ENCODE measurements around the gene CMTM8. TPM values are rescaled to one million over a fixed set of nuclear protein-coding genes. Genes with fewer than 3 reads are reported as not detected.
"Not testable (repeated sequence)": the region's sequence is repeated elsewhere in the genome, so short reads cannot be mapped to it uniquely, and the experiment has no call there.

Gene CMTM8, protein sequence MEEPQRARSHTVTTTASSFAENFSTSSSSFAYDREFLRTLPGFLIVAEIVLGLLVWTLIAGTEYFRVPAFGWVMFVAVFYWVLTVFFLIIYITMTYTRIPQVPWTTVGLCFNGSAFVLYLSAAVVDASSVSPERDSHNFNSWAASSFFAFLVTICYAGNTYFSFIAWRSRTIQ
- total RNA-seq = not detected in 2 replicates

DNA sequence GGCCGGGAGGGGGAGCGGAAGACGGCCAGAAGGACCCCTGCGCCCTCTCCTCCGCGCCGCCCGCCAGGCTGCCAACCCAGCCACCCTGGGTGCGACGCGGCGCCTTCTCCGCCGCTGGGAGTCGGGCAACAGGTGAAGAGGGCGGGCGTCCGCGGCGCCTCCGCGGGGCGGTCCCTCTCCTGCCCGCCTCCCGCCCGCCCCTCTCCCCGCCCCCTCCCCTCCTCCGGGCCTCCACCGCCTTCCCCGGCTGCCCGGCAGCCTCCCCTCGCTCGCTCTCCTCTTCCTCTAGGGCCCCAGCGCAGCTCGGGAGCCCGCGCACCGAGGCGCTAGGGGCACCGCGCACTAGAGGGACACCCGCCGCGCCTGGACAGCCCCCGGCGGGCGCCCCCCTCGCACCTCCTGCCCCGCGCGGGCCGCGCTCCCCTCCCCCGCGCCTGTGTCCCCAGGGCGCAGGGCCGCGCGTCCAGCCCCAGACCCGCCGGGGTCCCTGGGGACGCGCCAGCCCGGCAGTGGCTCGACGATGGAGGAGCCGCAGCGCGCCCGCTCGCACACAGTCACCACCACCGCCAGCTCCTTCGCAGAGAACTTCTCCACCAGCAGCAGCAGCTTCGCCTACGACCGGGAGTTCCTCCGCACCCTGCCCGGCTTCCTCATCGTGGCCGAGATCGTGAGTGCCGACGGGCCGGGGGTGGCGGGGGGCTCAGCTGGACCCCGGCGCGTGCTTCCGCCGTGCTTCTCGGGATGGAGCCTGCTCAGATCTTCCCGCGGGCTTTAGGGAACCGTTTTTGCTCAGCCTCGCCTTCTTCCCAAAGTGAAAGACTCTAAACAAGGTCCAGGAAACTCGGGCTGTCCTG lies at the start of gene CMTM8:
Gene CMTM8 (plus strand): TSS at position 228 of the 854 bp plus-strand sequence. CDS start 293 bp downstream, at position 521.
- DNase-seq (ENCODE audit: low read depth) = peak; percentile 20
- TF ChIP-seq CTCF (IDR thresholded peaks at IDR 0.05; ENCODE audit: insufficient read depth, low read depth, low read length) = no peak
- H3K4me3 ChIP-seq (ENCODE audit: low read depth, low read length) = peak within 1 kb of the TSS; percentile 63

DNA sequence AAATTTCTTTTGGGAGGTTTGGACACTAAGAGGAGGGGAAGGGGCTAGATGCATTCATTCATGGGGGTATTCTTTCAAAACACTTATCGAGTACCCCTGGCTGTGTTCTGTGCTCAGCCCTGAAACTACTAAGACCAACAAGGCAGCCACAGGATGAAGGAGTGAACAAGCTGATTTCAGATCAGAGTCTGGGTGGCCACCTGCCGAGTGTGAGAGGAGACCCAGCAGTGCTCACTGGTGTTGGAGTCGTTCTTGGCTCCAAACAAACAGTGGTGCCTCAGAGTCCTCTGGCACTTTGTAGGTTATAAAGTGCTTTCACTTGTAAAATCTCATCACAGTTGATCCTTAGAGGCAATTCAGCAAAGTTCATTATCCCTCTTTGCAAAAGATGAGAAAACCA lies 48.8 kb upstream of the CMTM8 start:
- no peak for TF ChIP-seq CTCF (IDR thresholded peaks at IDR 0.05; ENCODE audit: insufficient read depth, low read depth, low read length)
- H3K4me3 ChIP-seq (ENCODE audit: low read depth, low read length) = no peak overlapping the region
- no peak for DNase-seq (ENCODE audit: low read depth)

DNA sequence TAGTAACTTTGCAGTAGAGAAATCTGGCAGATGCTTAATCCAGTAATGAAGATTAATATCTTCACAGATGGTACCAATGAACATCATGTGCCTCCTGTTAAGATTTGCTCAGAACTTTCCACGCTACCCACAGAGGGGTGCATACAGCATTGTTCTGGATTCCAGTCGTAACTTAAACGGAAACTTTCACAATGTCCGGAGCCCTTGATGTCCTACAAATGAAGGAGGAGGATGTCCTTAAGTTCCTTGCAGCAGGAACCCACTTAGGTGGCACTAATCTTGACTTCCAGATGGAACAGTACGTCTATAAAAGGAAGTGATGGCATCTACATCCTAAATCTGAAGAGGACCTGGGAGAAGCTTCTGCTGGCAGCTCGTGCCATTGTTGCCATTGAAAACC lies 47.9 kb upstream of the CMTM8 start:
- DNase-seq (ENCODE audit: low read depth) = not testable (repeated sequence)

GRCh38 chr3:32193101-32193500 lies 45.4 kb upstream of the CMTM8 start:
- H3K4me3 ChIP-seq (ENCODE audit: low read depth, low read length) = no peak overlapping the region
- no peak for DNase-seq (ENCODE audit: low read depth)
- TF ChIP-seq CTCF (IDR thresholded peaks at IDR 0.05; ENCODE audit: insufficient read depth, low read depth, low read length) = no peak

More for the DNA sequence above, 47.9 kb upstream of the CMTM8 start:
- not testable (repeated sequence) for H3K4me3 ChIP-seq (ENCODE audit: low read depth, low read length)

DNA sequence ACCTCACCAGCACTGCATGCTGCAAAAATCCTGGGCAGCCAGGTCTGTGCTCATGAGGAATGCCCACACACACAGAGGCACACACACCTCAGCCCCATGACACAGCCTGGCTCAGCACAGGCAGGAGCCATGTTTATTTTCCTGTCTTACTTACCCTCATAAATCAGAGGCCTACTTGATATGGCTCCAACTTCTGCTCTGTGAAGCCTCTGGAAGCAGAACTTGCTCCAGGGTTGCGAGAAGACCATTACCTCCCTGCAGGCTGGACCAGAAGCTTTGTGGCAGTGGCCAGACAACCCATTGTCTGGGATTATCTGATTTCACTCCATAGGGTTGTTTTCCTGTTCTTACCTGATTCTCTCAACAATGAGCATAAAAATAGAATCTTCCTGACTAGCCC lies 43.8 kb upstream of the CMTM8 start:
- H3K4me3 ChIP-seq (ENCODE audit: low read depth, low read length) = no peak overlapping the region
- DNase-seq (ENCODE audit: low read depth) = no peak
- no peak for TF ChIP-seq CTCF (IDR thresholded peaks at IDR 0.05; ENCODE audit: insufficient read depth, low read depth, low read length)

GRCh38 chr3:32195995-32196540 lies 42.4 kb upstream of the CMTM8 start:
- no peak for DNase-seq (ENCODE audit: low read depth)
- TF ChIP-seq CTCF (IDR thresholded peaks at IDR 0.05; ENCODE audit: insufficient read depth, low read depth, low read length) = no peak
- no peak overlapping the region for H3K4me3 ChIP-seq (ENCODE audit: low read depth, low read length)

GRCh38 chr3:32197991-32198390 lies 40.5 kb upstream of the CMTM8 start:
- no peak for TF ChIP-seq CTCF (IDR thresholded peaks at IDR 0.05; ENCODE audit: insufficient read depth, low read depth, low read length)
- no peak overlapping the region for H3K4me3 ChIP-seq (ENCODE audit: low read depth, low read length)
- DNase-seq (ENCODE audit: low read depth) = no peak

All from fibroblast of villous mesenchyme (primary cell).